Hepatocyte (in vitro differentiated cells): ENCODE measurements around the gene IRX4. TPM values are rescaled to one million over a fixed set of nuclear protein-coding genes. Genes with fewer than 3 reads are reported as not detected.

Source experiments
- DNase-seq: peaks from one replicate; pipeline ENCODE4 v3.0.0-alpha.2; 2016; ENCODE audit warnings: low spot score
- H2AFZ ChIP-seq: fragments of 200-600 bp; sonication (generic); 2 replicates; pipeline ENCODE4 v1.6.0; 2016; ENCODE audit warnings: antibody characterized with exemption, mild to moderate bottlenecking
- H3K27ac ChIP-seq: fragments of 200-600 bp; sonication (generic); 2 replicates; pipeline ENCODE4 v1.5.1; 2016; ENCODE audit warnings: mild to moderate bottlenecking
- H3K27me3 ChIP-seq: fragments of 200-600 bp; sonication (generic); 2 replicates; pipeline ENCODE4 v1.6.1; 2016
- H3K36me3 ChIP-seq: fragments of 200-600 bp; sonication (generic); replicated peaks from 2 replicates; pipeline ENCODE4 v1.5.1; 2016; ENCODE audit warnings: low read depth; ENCODE audit not compliant: insufficient read depth
- H3K4me1 ChIP-seq: fragments of 200-600 bp; sonication (generic); 2 replicates; pipeline ENCODE4 v1.5.1; 2016; ENCODE audit warnings: mild to moderate bottlenecking, moderate library complexity; ENCODE audit not compliant: insufficient read depth
- H3K4me2 ChIP-seq: fragments of 200-600 bp; sonication (generic); 2 replicates; pipeline ENCODE4 v1.6.0; 2016
- H3K4me3 ChIP-seq: fragments of 200-600 bp; sonication (generic); 2 replicates; pipeline ENCODE4 v1.5.1; 2016; ENCODE audit warnings: mild to moderate bottlenecking
- H3K79me2 ChIP-seq: fragments of 200-600 bp; sonication (generic); 2 replicates; pipeline ENCODE4 v1.6.0; 2017; ENCODE audit warnings: mild to moderate bottlenecking
- H3K9me2 ChIP-seq: fragments of 200-600 bp; sonication (generic); replicated peaks from 2 replicates; pipeline ENCODE4 v1.6.0; 2017; ENCODE audit warnings: mild to moderate bottlenecking; ENCODE audit not compliant: insufficient read depth
- H3K9me3 ChIP-seq: fragments of 200-600 bp; sonication (generic); 2 replicates; pipeline ENCODE4 v1.5.1; 2016; ENCODE audit warnings: low read depth, mild to moderate bottlenecking
- H4K20me1 ChIP-seq: fragments of 200-600 bp; sonication (generic); 2 replicates; pipeline ENCODE4 v1.6.0; 2016; ENCODE audit warnings: mild to moderate bottlenecking; ENCODE audit not compliant: insufficient read depth, poor library complexity, severe bottlenecking
- CTCF ChIP-seq: fragments of 200-600 bp; sonication (generic); IDR thresholded peaks from 2 replicates; pipeline ENCODE4 v1.5.1; 2016; ENCODE audit warnings: antibody characterized with exemption, mild to moderate bottlenecking; ENCODE audit not compliant: poor library complexity
- EZH2 ChIP-seq: fragments of 200-600 bp; sonication (generic); IDR thresholded peaks from 2 replicates; pipeline ENCODE4 v1.6.1; 2016; ENCODE audit warnings: antibody characterized with exemption, mild to moderate bottlenecking, borderline replicate concordance
- EZH2phosphoT487 ChIP-seq: fragments of 200-600 bp; sonication (generic); IDR thresholded peaks from one replicate; pipeline ENCODE4 v1.6.1; 2018; ENCODE audit warnings: antibody characterized with exemption, mild to moderate bottlenecking, low read depth, moderate library complexity; ENCODE audit not compliant: unreplicated experiment, severe bottlenecking
- WGBS: methylation state at CpG from one replicate; pipeline ENCODE4 v1.1.6; 2016; ENCODE audit warnings: low lambda C conversion rate; ENCODE audit errors: missing lambda C conversion rate; 5-methylcytosine and 5-hydroxymethylcytosine counted together
- polyA plus RNA-seq: library from polyadenylated mRNA; unstranded; fragments of >200 nt; fragmentation: Nextera tagmentation; extraction: Ambion mirVana; gene quantifications from 2 replicates; pipeline ENCODE4 v1.2.1, GENCODE V29; 2016
- total RNA-seq: library from RNA; depleted of rRNA; stranded (reverse); fragments of >200 nt; gene quantifications from 2 replicates; pipeline ENCODE4 v1.2.3, GENCODE V29; 2014

The IRX4 gene
- total and polyA plus RNA-seq, 2 experiments from 2014 or later: not detected

- Histone ChIP-seq H3K9me2 (no peaks in the 10 kb centered on the region), H3K4me3 (no peak overlapping the region), H3K36me3 (no peaks in the 10 kb centered on the region), H2AFZ (no peak overlapping the region), H3K9me3 (no peaks in the 10 kb centered on the region), H3K4me1 (no peaks in the 10 kb centered on the region), H3K27ac (no peak overlapping the region), H3K4me2 (no peak overlapping the region), H4K20me1 (no peaks in the 10 kb centered on the region), H3K79me2 (no peaks in the 10 kb centered on the region), H3K27me3 (no peaks in the 10 kb centered on the region)
- DNase-seq: no peak
- 95% methylated on average over 23 of the region's 26 CpGs for WGBS
- TF ChIP-seq CTCF: no peak
- no peak for TF ChIP-seq EZH2
- TF ChIP-seq EZH2phosphoT487: no peak
Observed at GRCh38 chr5:1911773-1912235, 29.1 kb upstream of the IRX4 start.

GRCh38 chr5:1910861-1911772 lies 28.4 kb upstream of the IRX4 start:
- no peak overlapping the region for H3K27ac ChIP-seq
- no peak overlapping the region for H3K4me3 ChIP-seq
- no peak overlapping the region for H3K4me2 ChIP-seq
- H4K20me1 ChIP-seq: no peaks in the 10 kb centered on the region
- no peaks in the 10 kb centered on the region for H3K36me3 ChIP-seq
- no peaks in the 10 kb centered on the region for H3K27me3 ChIP-seq
- no peaks in the 10 kb centered on the region for H3K9me2 ChIP-seq
- TF ChIP-seq EZH2: no peak
- TF ChIP-seq EZH2phosphoT487: no peak
- no peak for TF ChIP-seq CTCF
- H3K79me2 ChIP-seq: no peaks in the 10 kb centered on the region
- DNase-seq: no peak
- H2AFZ ChIP-seq: no peak overlapping the region
- H3K4me1 ChIP-seq: no peaks in the 10 kb centered on the region
- WGBS: 86% methylated on average over 15 of the region's 15 CpGs
- no peaks in the 10 kb centered on the region for H3K9me3 ChIP-seq

- Histone ChIP-seq H3K9me3 (no peaks in the 10 kb centered on the region), H3K36me3 (no peaks in the 10 kb centered on the region), H3K4me1 (no peaks in the 10 kb centered on the region), H3K9me2 (no peaks in the 10 kb centered on the region), H2AFZ (no peak overlapping the region), H3K27me3 (no peaks in the 10 kb centered on the region), H4K20me1 (no peaks in the 10 kb centered on the region), H3K79me2 (no peaks in the 10 kb centered on the region), H3K27ac (no peak overlapping the region), H3K4me3 (no peak overlapping the region), H3K4me2 (no peak overlapping the region)
- DNase-seq: no peak
- TF ChIP-seq CTCF (no peak), EZH2phosphoT487 (no peak), EZH2 (no peak)
- WGBS: 96% methylated on average over 31 of the region's 31 CpGs
Observed at GRCh38 chr5:1910081-1910760, 27.5 kb upstream of the IRX4 start.
